ENCODE measurements around the gene ARRDC1.
A peak's percentile ranks its signal among the peaks of the same experiment; 100 is the strongest.
"Not testable (repeated sequence)": the region's sequence is repeated elsewhere in the genome, so short reads cannot be mapped to it uniquely, and the experiment has no call there.

Gene ARRDC1

GRCh38 chr9:137619240-137620047, 14.0 kb downstream of the ARRDC1 start:
- H3K36me3 ChIP-seq (ENCODE audit: control insufficient read depth, insufficient read depth, low read length), result peaks cover 8% of the 10 kb centered on the region
- no peaks in the 10 kb centered on the region for H3K27me3 ChIP-seq (ENCODE audit: control insufficient read depth, insufficient read depth, low read length)
- H3K4me1 ChIP-seq (ENCODE audit: control insufficient read depth, insufficient read depth, low read length), result peaks cover 17% of the 10 kb centered on the region
- peak overlapping the region; percentile 63 for H3K9ac ChIP-seq (ENCODE audit: low read length)
- peak overlapping the region; percentile 33 for H3K4me3 ChIP-seq (ENCODE audit: low read length)
- H3K9me3 ChIP-seq (ENCODE audit: control insufficient read depth, low read length), result no peaks in the 10 kb centered on the region

- H3K4me3 ChIP-seq (ENCODE audit: low read length), result peak overlapping the region; percentile 33
- H3K9ac ChIP-seq (ENCODE audit: low read length), result peak overlapping the region; percentile 63
- no peaks in the 10 kb centered on the region for H3K9me3 ChIP-seq (ENCODE audit: control insufficient read depth, low read length)
- H3K36me3 ChIP-seq (ENCODE audit: control insufficient read depth, insufficient read depth, low read length), result peaks cover 8% of the 10 kb centered on the region
- peaks cover 17% of the 10 kb centered on the region for H3K4me1 ChIP-seq (ENCODE audit: control insufficient read depth, insufficient read depth, low read length)
- no peaks in the 10 kb centered on the region for H3K27me3 ChIP-seq (ENCODE audit: control insufficient read depth, insufficient read depth, low read length)
Measured at GRCh38 chr9:137620048-137620405, 14.5 kb downstream of the ARRDC1 start.

- H3K4me3 ChIP-seq (ENCODE audit: low read length), result no peak overlapping the region
- no peak overlapping the region for H3K9ac ChIP-seq (ENCODE audit: low read length)
- no peaks in the 10 kb centered on the region for H3K27me3 ChIP-seq (ENCODE audit: control insufficient read depth, insufficient read depth, low read length)
- H3K4me1 ChIP-seq (ENCODE audit: control insufficient read depth, insufficient read depth, low read length), result peaks cover 17% of the 10 kb centered on the region
- no peaks in the 10 kb centered on the region for H3K9me3 ChIP-seq (ENCODE audit: control insufficient read depth, low read length)
- peaks cover 8% of the 10 kb centered on the region for H3K36me3 ChIP-seq (ENCODE audit: control insufficient read depth, insufficient read depth, low read length)
Measured at GRCh38 chr9:137620581-137620980, 15.1 kb downstream of the ARRDC1 start.

- H3K9me3 ChIP-seq (ENCODE audit: control insufficient read depth, low read length), result no peaks in the 10 kb centered on the region
- no peak overlapping the region for H3K9ac ChIP-seq (ENCODE audit: low read length)
Measured at GRCh38 chr9:137621131-137621757, 15.8 kb downstream of the ARRDC1 start.

GRCh38 chr9:137622211-137622610, 16.7 kb downstream of the ARRDC1 start:
- H3K9ac ChIP-seq (ENCODE audit: low read length); H3K36me3 ChIP-seq (ENCODE audit: control insufficient read depth, insufficient read depth, low read length); H3K9me3 ChIP-seq (ENCODE audit: control insufficient read depth, low read length); H3K27me3 ChIP-seq (ENCODE audit: control insufficient read depth, insufficient read depth, low read length); H3K4me3 ChIP-seq (ENCODE audit: low read length): not testable (repeated sequence)
- peaks cover 17% of the 10 kb centered on the region for H3K4me1 ChIP-seq (ENCODE audit: control insufficient read depth, insufficient read depth, low read length)

More at GRCh38 chr9:137621131-137621757, 15.8 kb downstream of the ARRDC1 start:
- no peak overlapping the region for H3K4me3 ChIP-seq (ENCODE audit: low read length)
- H3K4me1 ChIP-seq (ENCODE audit: control insufficient read depth, insufficient read depth, low read length), result peaks cover 17% of the 10 kb centered on the region
- peaks cover 5% of the 10 kb centered on the region for H3K36me3 ChIP-seq (ENCODE audit: control insufficient read depth, insufficient read depth, low read length)
- no peaks in the 10 kb centered on the region for H3K27me3 ChIP-seq (ENCODE audit: control insufficient read depth, insufficient read depth, low read length)

- no peak overlapping the region for H3K4me3 ChIP-seq (ENCODE audit: low read length)
- no peaks in the 10 kb centered on the region for H3K4me1 ChIP-seq (ENCODE audit: control insufficient read depth, insufficient read depth, low read length)
- H3K27me3 ChIP-seq (ENCODE audit: control insufficient read depth, insufficient read depth, low read length), result no peaks in the 10 kb centered on the region
- H3K9ac ChIP-seq (ENCODE audit: low read length), result no peak overlapping the region
- no peaks in the 10 kb centered on the region for H3K9me3 ChIP-seq (ENCODE audit: control insufficient read depth, low read length)
- H3K36me3 ChIP-seq (ENCODE audit: control insufficient read depth, insufficient read depth, low read length), result no peaks in the 10 kb centered on the region
Measured at GRCh38 chr9:137626464-137626863, 21.0 kb downstream of the ARRDC1 start.

GRCh38 chr9:137627406-137627805, 21.9 kb downstream of the ARRDC1 start:
- not testable (repeated sequence) for H3K9ac ChIP-seq (ENCODE audit: low read length); H3K4me1 ChIP-seq (ENCODE audit: control insufficient read depth, insufficient read depth, low read length); H3K4me3 ChIP-seq (ENCODE audit: low read length); H3K9me3 ChIP-seq (ENCODE audit: control insufficient read depth, low read length); H3K36me3 ChIP-seq (ENCODE audit: control insufficient read depth, insufficient read depth, low read length); H3K27me3 ChIP-seq (ENCODE audit: control insufficient read depth, insufficient read depth, low read length)

GRCh38 chr9:137630126-137630525, 24.6 kb downstream of the ARRDC1 start:
- Histone ChIP-seq H3K9me3 (ENCODE audit: control insufficient read depth, low read length) (no peaks in the 10 kb centered on the region), H3K4me1 (ENCODE audit: control insufficient read depth, insufficient read depth, low read length) (no peaks in the 10 kb centered on the region), H3K9ac (ENCODE audit: low read length) (no peak overlapping the region)

GRCh38 chr9:137630679-137631078, 25.2 kb downstream of the ARRDC1 start:
- H3K9me3 ChIP-seq (ENCODE audit: control insufficient read depth, low read length), result no peaks in the 10 kb centered on the region
- H3K36me3 ChIP-seq (ENCODE audit: control insufficient read depth, insufficient read depth, low read length), result no peaks in the 10 kb centered on the region
- H3K4me1 ChIP-seq (ENCODE audit: control insufficient read depth, insufficient read depth, low read length), result no peaks in the 10 kb centered on the region
- no peak overlapping the region for H3K4me3 ChIP-seq (ENCODE audit: low read length)
- no peak overlapping the region for H3K9ac ChIP-seq (ENCODE audit: low read length)
- no peaks in the 10 kb centered on the region for H3K27me3 ChIP-seq (ENCODE audit: control insufficient read depth, insufficient read depth, low read length)

More at GRCh38 chr9:137630126-137630525, 24.6 kb downstream of the ARRDC1 start:
- Histone ChIP-seq H3K36me3 (ENCODE audit: control insufficient read depth, insufficient read depth, low read length) (no peaks in the 10 kb centered on the region), H3K4me3 (ENCODE audit: low read length) (no peak overlapping the region), H3K27me3 (ENCODE audit: control insufficient read depth, insufficient read depth, low read length) (no peaks in the 10 kb centered on the region)

GRCh38 chr9:137631345-137632229, 26.1 kb downstream of the ARRDC1 start:
- H3K4me3 ChIP-seq (ENCODE audit: low read length), result no peak overlapping the region
- no peaks in the 10 kb centered on the region for H3K4me1 ChIP-seq (ENCODE audit: control insufficient read depth, insufficient read depth, low read length)
- H3K9me3 ChIP-seq (ENCODE audit: control insufficient read depth, low read length), result no peaks in the 10 kb centered on the region
- no peaks in the 10 kb centered on the region for H3K36me3 ChIP-seq (ENCODE audit: control insufficient read depth, insufficient read depth, low read length)
- no peak overlapping the region for H3K9ac ChIP-seq (ENCODE audit: low read length)
- no peaks in the 10 kb centered on the region for H3K27me3 ChIP-seq (ENCODE audit: control insufficient read depth, insufficient read depth, low read length)

GRCh38 chr9:137632230-137633161, 27.0 kb downstream of the ARRDC1 start:
- Histone ChIP-seq H3K4me1 (ENCODE audit: control insufficient read depth, insufficient read depth, low read length) (no peaks in the 10 kb centered on the region), H3K9ac (ENCODE audit: low read length) (no peak overlapping the region), H3K36me3 (ENCODE audit: control insufficient read depth, insufficient read depth, low read length) (no peaks in the 10 kb centered on the region), H3K9me3 (ENCODE audit: control insufficient read depth, low read length) (no peaks in the 10 kb centered on the region), H3K4me3 (ENCODE audit: low read length) (no peak overlapping the region), H3K27me3 (ENCODE audit: control insufficient read depth, insufficient read depth, low read length) (no peaks in the 10 kb centered on the region)

All from mucosa of stomach (tissue), 1 donor.